GM12892 (cell line): Measurements from ENCODE around the gene CSH2.

ENCODE experiments used
- POLR2A ChIP-seq: IDR thresholded peaks from 2 replicates; pipeline ENCODE4 v1.6.1; 2011; ENCODE audit warnings: low read depth, low read length, control low read depth
- POLR2AphosphoS5 ChIP-seq: IDR thresholded peaks from 2 replicates; pipeline ENCODE4 v1.6.1; 2011; ENCODE audit warnings: low read depth, low read length, control low read depth

DNA sequence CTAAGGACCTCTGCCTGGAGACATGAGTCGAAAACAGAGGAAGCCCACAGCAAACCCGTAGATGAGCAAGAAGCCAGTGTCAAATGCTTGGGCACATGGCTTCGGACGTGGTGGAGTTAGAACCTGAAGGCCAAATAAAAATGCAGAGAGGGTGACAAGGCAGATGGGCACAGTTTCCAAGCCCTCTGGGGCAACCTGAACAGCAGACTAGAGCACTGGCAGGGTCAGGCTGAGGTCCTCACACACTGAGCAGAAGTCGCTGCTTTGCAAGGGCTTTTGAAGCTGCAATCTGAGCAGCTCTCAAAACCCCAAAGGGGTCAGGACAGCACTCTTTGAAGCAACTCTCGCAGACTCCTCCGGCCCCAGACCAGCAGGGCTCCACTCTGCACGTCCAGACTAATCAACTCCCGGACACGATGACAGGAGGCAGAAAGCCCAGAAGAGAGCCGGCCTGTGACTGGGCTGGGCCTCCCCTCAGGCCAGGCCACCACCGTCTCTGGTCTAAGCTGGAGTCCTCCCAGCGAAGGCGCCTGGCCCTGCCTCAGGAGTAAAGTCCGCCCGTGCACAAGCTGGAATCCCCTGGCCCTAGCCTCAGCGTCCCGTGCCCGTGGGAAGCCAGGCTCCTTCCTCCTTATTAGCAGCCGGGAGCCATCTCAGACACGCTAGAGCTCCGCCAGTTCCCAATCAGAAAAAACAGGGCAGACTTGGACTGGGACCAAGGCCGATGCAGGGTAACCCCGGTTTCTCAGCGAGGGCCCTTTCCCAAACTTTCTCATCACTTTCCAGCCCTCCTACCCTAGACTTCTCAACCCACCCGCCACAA, 31.9 kb downstream of the CSH2 start:
- TF ChIP-seq POLR2A (no peak; the same call in 1 of the 2 replicates), POLR2AphosphoS5 (no peak)
